HK-2 (cell line): ENCODE results near the gene MYH14.
"Not testable (repeated sequence)": the region's sequence is repeated elsewhere in the genome, so short reads cannot be mapped to it uniquely, and the experiment has no call there.

Experiments
- DNase-seq: peaks from one replicate; pipeline ENCODE4 v3.0.0-alpha.2; 2018; ENCODE audit not compliant: unreplicated experiment

The MYH14 gene

DNA sequence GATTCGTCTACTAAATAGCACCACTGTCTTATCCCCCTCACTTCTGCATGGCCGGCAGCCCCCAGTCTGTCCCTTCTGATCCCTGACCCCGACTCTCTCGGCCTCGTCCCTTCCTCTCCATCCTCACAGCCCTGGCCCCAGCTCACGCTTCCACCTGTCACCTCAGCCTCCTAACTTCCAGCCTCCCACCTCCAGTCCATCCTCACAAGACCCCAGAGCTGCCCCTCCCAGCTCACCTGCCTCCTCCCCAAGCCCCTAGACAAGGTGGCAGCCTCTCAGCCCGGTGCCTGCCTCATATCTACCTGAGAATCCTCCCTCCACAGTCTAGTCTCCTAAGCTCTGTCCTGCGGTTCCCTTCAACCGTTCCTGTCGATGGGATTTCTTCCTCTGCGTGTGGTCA lies 115.7 kb downstream of the MYH14 start:
- DNase-seq, result no peak

DNA sequence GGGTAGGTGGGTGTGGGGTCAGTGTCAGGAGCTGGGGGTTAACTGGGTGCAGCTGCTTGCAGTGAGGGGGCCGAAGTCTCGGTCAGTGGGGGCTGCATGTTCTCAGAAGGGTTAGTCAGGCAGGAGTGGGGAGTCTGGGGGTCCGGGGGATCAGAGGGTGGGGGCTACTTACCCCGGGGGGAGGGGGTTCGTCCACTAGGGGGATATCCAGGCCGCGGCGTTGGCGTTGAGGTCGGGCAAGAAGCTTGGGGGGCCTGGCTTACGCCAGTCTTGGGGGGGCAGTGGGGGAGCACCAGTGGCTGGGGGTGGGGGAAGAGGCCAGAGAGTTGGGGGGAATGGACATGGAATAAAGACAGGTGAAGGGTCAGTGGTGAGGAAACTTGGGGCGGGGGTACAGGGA lies 116.6 kb downstream of the MYH14 start:
- DNase-seq, result no peak

DNA sequence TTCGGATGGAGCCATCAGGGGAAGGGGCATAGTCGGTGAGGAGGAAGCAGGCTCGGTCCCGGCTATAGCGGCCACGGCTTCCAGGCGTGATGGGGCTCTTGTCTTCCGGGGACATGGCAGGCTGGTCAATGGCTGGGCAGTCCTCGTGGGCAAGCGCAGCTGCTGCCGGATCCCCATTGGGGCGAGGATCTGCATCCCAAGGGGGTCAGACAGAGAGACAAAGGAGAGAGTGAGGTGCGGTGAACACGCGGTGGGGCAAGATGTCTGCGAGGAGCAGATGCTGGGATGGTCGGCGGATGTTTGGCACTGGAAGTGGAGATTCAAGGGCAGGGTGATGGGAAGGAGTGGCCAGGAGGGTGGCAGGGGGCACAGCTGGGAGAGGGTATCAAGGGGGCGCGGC lies 117.2 kb downstream of the MYH14 start:
- no peak for DNase-seq

DNA sequence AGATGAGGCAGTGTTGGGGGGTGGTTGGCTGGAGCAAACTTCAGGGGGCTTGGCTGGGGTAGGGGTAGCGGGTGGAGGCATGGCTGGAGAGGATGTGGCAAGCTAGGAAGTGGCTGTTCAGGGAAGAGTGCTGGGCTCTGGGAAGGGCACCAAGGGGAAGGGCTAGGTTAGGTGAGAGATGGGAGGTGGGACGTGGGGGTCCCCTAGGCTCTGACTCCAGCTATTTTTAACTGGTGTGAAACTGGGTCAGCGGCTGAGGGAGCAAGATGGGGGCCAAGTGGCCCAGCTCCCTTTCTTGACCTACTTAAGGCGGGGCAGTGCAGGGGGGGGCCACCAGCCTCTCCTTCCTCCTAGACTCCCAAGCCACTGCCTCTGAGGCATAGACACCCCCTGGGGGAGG lies 118.4 kb downstream of the MYH14 start:
- DNase-seq, result no peak

DNA sequence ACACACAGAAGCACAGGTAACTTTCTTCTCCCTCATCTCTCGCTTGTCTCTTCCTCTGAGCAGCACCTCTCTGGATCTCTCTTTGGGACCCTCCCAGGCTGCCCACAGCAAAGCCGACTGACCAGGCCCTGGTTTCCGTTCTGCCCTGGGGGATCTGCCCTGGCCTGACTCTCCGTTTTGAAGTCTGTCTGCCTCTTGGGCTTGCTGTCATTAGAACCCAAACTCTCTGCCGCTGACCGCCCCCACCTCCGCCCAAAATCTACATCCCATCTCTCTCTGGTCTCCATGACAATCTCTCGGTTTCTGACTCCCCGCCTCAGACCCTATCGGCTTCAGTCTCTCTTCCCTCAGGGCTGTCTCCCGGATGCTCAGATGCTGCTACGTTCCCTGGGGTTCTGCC lies 118.8 kb downstream of the MYH14 start:
- DNase-seq, result no peak

DNA sequence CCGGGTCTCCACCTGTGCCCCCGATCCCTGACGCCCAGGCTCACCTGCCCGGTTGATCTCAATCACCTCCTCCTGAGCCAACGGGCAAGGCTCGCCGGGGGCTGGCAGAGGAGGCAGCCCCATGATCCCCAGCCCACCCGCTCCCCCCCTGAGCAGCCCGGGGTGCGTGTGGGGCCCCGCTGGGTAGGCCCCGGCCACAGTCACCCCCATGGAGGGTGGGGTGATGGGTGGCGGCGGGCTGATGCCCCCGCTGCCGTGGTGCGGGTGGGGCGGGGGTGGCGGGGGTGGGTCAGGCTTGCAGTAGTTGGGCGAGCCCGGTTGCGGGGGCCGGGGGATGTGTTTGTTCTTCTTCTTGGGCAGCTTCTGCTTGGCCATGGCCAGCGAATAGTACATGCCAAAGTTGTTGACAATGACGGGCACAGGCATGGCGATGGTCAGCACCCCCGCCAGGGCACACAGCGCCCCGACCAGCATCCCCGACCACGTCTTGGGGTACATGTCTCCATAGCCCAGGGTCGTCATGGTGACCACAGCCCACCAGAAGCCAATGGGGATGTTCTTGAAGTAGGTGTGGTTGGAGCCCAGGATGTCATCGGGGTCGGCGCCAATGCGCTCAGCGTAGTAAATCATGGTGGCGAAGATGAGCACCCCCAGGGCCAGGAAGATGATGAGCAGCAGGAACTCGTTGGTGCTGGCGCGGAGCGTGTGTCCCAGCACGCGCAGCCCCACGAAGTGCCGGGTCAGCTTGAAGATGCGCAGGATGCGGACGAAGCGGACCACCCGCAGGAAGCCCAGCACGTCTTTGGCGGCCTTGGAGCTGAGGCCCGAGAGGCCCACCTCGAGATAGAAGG lies 119.7 kb downstream of the MYH14 start:
- DNase-seq, result no peak

DNA sequence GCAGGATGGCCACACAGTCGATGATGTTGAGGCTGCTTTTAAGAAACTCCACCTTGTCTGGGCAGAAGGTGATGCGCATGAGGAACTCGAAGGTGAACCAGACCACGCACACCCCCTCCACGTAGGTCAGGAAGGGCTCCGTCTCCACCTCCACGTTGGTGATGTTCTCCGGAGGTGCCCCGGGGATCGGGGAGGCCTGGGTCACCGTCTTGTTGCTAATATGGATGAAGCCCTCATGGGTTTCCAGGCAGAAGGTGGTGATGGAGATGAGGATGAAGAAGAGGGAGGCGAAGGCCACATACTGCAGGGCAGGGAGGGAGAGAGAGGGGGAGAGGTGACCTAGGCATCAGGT lies 120.3 kb downstream of the MYH14 start:
- DNase-seq, result no peak

DNA sequence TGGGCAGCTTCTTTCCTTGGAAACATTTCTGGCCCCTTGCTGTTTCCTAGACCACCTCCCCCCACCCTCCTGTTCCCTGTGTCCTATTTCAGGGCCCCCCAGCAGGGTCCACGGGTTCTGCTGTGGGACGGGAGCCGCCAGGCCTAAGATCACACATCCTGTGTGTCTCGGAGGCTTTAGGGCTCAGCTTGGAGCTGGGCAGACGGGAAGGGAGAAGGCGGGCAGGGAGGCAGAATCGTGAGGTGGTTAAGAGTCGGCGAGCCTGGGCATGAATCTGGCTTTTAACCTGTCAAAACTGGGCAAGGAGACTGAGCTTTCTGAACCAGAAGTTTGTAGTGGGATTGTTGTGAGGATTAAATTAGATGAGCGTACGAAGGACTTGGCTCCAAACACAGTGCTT lies 120.9 kb downstream of the MYH14 start:
- DNase-seq, result no peak

DNA sequence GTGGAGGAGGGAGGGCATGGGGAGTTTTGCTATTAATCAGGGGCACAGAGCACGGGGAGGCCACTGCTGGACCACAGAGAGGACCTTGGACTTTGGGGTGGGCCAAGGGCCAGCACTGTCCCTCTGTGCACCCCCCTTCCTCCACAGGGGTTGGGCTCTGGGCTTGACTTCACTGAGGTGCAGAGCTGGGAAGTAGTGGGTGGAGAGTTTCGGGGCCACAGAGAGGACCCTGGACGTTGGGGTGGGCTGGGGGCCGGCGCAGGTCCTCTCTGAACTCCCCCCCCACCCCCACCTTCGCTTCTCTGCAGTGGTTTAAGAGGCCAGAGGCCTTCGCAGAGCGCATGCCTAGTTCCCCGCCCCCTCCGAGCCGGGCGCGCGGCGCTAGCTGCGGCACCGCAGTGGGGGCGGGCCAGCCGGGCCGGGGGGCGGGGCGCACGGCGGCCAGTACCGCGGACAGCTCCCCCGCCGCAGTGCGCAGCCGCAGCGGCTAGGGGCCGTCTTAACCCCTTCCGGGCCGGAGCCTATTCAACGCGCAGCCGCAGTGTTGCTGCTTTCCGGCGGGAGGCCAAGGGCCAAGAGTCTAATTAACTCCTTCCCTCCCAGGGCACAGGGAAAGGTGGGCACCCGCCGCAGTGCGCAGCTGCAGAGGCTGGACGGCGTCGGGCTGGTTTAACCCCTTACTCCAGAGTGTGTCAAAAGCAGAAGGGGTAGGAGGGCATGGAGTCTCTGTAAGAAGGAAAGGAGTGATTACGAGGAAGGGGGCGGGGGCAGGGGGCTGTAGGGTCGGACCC lies 122.1 kb downstream of the MYH14 start:
- peak; percentile 76 for DNase-seq

DNA sequence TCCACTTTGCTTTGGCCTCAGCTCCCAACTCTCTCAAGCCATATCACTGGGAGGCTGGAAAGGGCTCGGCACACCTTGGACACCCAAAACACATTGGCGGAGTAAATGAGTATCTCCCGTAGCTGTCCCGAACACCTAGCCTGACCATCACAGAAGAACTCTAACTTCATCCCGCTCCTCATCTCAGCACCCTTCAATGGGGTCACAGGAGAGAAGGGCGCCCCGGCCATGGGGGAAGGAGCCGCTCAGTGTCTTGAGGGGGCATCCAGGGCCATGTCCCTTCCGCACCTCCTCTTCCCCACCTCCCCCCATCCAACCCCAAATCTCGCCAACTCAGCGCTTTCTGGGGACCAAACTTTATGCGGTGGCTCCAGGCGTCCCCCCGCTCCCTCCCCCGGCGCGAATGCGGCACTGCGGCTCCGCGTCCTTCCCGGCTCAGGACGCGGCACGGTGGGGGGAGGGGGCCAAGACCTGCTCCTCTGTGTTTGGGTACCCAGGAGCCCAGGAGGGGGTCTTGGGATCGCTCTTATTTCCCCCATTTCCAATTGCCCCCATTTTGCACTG lies 122.8 kb downstream of the MYH14 start:
- DNase-seq, result no peak

DNA sequence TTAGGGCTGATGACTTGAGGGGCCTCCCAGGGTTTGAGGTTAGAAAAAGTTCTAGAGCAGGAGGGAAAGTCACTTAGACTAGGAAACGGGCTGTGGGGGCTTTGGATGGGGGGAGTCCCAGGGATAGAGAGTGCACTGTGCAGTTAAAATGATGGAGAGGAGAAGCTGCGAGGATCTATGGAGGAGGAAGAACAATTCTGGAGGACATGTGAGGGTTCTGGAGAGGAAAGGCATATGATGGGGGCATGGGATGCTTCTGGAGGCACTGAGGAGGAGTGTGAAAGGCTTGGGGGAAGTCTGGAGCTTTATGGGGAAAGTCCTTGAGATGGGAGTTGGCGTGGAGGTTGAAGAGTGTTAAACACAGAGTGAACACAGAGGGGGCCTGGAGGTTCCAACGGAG lies 123.6 kb downstream of the MYH14 start:
- DNase-seq, result no peak

DNA sequence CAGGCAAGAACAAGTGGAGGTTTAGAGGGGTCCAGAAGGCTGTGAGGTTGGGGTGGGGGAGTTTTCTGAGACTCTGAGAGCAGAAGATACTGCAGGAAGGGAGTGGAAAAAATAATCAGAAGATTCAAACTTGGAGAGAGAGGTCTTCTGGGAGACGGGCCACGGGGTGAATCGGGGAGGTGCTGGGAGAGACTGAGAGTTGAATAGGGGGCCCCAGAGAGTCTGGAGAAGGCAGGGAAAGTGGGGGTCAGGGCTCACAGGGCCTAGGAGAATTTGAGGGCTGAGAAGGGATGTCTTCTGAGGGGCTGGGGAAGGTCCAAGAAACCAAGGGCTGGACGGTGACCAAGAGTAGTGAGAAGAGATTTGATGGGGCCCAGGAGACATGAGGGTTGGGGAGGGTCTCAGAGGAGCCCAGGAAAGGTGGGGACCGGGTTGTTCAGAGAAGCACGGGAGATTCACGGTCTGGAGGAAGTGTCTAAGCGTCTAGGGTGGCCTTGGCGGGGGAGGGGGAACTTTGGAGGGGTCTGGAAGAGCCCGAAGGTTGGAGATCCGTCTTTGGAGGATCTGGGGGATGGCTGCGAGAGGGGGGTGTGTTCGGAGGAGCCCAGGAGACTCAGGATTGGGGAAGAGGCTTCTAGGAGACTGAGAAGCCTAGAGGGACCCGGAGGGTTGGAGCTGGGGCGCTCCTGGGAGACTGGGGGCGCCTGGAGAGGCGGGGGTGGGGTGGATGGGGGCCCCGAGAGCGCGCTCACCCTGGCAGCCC lies 124.2 kb downstream of the MYH14 start:
- no peak for DNase-seq

DNA sequence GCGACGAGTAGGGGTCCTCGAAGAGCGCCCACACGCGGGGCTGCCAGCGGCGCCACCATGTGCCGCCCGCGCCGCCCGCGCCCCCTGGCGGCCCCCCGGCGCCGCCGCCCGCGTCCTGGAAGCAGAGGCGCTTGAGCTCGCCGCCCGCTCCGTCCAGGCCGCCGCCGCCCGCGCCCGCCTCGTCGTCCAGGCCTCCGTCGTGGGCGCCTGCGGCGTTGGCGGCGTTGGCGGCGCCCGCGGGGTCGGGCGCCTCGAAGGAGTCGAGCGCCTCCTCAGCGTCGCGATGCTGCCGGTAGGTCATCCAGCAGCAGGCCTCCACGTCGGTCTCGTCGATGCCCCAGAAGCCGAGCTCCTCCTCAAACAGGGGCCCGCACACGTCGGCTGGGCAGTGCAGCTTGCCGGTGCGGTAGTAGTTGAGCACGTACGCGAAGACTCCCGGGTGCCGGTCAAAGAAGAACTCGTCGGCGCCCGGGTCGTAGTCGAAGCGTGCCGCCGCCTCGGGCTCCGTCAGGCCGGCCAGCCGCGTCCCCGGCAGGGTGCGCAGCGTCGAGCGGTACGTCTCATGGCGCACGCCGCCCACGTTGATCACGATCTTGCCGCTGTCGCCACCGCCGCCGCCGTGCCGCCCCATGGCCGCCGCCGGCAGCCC lies 124.9 kb downstream of the MYH14 start:
- DNase-seq, result peak; percentile 55

DNA sequence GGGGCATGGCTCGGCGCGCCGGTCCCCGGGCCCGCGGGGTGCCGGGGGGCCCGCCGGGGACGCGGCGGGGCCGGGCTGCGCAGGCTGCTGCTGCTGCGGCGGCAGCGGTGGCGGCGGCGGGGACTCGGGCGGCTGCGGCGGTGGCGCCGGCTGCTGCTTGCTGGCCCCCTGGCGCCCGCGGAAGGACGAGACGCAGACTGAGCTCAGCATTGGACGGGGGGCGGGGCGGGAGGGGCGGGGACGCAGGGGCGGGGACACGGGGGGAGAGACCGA lies 125.4 kb downstream of the MYH14 start:
- no peak for DNase-seq

DNA sequence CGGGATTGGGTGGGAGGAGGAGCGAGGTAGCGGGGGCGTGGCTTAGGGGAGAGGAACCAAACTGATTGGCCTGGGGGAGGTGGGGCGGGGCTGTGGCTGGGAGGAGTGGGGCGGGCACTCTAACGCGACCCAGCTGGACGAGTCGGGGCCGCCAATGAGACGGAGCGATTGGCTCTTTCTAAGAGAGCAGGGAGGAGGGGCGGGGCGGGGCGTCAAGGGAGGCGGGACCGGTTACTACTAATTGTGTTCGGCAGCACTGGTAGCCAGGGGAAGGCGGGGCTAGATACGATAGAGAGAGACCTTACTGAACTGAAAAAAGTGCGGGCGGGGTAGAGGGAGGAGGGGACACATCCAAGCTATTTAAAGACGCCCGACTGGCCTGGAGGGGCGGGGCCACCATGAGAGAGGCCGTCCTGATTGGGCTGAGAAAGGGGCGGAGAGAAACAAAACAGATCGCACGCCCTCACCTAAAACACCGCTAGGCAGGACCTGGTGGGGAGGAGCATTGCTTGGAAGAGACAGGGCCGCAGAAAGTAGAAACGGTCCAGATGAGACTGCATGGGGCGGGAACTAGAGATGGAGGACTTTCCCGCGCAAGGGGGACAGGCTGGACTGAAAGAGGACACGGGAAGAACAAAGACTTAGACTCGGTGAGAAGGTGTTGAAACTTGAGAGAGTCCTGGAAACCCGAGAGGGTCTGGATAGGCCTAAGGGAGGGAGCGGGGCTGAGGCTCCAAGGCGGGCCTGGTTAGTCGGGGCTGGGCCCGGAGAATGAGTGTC lies 125.9 kb downstream of the MYH14 start, which contains the start of gene KCNC3:
TSS of gene KCNC3 (minus strand) at position 232 of the 780 bp plus-strand sequence. CDS start 295 bp downstream, outside the sequence.
- peak; percentile 100 for DNase-seq

DNA sequence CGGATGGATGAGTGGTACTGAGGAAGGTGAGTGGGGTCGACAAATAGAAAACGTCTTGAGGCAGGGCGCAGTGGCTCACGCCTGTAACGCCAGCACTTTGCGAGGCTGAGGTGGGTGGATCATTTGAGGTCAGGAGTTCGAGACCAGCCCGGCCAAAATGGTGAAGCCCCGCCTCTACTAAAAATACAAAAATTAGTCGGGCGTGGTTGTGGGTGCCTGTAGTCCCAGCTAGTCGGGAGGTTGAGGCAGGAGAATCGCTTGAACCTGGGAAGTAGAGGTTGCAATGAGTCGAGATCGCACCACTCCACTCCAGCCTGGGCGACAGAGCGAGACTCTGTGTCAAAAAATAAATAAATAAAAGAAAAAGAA lies 126.5 kb downstream of the MYH14 start:
- not testable (repeated sequence) for DNase-seq

DNA sequence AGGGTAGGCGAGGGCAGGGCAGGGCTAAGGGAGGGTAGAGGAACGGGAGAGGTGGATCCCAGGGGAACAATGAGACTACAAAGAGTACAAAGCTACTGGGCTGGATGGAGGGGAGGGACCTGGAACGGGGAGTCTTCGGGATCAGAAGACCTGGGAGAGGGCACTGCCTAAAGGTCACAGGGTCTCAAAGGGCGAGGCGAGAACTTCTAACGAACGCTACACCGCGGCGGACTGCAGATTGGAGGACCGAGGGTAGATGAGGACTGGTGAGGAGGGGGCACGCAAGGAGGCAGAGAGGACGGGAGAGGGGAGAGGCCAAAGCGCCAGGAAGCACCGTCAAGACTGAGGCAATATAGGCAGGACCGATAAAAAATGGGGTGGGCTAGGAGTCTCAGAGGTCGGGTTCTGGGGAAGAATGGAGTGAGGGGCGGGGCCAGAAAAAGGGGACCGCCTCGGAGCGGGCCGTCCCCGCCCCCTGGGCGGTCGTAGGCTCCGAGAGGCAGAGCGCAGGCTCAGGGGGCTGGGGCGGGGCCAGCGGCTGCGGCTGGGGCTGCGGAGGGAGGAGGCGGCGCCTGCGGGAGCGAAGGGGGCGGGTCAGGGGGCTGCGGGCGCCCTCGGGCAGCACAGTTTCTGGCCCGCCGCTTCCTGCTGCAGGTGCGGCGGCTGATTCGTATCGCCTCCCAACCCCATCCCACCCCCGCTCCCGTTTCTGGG lies 127.1 kb downstream of the MYH14 start:
- peak; percentile 89 for DNase-seq

DNA sequence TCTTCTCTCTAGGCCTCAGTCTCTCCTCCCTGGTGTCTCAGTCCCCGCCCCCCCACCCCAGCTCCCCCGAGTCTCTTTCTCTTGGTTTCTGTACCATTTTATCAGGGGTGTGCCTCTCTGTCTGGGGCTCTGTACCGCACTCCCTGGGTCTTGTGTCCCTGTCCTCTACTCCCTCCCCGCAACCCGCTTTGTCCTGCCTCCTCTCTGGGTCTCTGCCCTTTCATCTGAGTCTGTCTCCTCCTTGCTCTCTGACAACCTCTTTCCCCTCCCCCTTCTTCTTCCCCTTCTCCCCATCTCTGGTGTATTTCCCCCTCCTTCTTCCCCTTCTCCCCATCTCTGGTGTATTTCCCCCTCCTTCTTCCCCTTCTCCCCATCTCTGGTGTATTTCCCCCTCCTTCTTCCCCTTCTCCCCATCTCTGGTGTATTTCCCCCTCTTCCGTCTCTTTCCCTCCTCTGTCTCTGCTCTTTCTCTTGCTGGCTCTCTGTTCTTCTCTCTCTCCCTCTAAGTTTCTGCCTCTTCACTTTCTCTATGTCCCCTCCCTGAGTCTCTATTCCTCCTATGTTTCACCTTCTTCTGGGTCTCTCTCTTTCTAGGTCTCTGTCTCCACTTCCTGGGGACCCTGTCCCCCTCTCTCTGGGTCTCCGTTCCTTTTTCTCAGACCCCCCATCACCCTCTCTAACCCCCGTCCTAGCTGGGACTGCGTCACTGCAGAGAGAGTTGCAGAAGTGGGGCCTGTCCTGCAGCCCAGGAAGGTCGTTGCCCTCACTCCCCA lies 128.0 kb downstream of the MYH14 start:
- no peak for DNase-seq

DNA sequence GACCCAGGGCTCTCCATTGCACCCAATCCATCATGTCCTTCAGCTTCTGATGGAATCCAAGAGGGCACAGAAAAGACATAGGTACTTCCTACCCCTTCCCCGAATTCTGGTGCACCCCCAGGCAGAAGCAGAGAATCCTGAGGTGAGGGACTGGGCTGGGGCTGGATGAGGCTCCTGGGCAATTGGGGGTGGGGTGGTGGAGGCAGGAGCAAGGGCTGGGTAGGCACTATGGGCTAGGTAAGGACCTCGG lies 128.5 kb downstream of the MYH14 start:
- no peak for DNase-seq
